Measurements from ENCODE around the gene HMG20B.

The HMG20B gene

DNA sequence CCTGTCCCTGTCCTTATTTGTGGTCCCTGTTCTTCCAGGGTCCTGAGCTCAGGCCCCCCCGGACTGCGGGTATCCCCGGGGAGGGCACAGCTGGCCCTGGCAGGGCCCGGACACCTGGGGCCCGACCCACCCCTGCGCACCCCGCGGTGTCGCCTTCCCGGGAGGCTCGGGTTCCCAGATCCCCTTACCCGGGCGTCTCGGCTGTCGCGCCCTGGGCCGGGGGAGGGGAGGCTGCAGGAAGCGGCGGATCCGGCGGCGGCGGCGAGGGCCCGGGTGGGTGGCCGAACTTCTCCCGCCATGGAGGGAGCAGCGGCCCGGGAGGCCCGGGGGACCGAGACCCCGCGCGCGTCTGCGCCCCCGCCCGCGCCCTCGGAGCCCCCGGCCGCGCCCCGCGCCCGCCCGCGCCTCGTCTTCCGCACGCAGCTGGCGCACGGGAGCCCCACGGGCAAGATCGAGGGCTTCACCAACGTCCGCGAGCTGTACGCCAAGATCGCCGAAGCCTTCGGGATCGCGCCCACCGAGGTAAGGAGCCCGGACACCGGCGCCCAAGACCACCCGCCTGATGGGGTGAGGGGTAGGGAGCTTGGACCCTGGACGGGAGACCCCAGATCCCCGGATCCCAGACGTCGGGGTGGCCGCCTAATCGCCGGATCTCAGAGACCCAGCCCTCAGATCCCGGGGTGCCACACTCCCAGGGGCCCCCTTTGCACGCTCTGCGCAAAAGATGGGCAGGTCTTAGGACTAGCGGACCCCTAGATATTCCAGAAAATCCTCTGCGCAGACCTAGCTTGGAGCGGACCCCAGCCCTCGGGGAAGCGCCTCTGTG lies 12.8 kb downstream of the HMG20B start, which contains the start of gene GIPC3:
Gene GIPC3 (plus strand): TSS at position 178 of the 826 bp plus-strand sequence. CDS start 120 bp downstream, at position 298.
- DNase-seq: peak in 1 of 4 experiments; percentile 55

DNA sequence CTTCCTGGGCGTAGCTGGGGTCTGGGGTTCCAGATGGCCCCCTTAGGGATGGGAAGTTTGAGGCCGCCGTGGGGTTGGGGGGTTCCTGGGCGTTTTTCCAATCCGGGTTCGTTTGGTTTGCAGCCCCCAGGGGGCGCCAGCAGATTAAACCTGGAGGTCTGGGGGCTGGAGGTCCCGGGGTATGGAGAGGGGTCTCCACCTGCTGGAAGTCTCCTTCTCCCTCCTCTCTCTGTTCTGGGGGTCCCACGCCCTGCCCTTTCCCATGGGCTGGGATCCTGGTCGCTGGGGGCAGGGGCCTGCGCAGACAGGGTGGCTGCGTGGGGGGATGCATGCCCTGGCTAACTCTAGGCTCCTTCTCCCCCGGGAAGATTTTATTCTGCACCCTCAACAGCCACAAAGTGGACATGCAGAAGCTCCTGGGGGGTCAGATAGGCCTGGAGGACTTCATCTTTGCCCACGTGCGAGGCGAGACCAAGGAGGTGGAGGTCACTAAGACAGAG lies 13.4 kb downstream of the HMG20B start:
- peak in 2 of 4 experiments; percentile 57 to 60 for DNase-seq

DNA sequence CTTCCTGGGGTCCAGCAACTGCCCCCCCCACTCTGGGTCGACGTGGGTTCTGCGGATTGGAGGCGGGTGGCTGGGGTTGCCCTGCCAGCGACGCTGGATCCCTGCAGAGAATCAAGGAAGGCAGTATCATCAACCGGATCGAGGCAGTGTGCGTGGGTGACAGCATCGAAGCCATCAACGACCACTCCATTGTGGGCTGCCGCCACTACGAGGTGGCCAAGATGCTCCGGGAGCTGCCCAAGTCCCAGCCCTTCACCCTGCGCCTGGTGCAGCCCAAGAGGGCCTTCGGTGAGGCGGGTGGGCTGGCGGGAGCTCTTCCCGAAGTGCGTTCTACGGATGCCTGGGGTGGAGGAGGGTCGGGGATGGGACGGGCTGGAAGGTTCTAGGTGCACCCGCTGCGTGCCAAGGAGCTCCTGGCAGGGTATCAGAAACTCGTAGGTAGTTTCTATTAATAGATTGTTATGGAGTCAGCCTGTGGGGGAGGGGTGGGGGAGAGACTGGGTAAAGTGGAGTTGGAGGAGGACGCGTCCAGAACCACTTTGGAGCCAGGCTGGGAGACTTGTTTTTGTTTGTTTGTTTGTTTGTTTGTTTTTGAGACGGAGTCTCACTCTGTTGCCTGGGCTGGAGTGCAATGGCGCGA lies 14.1 kb downstream of the HMG20B start:
- DNase-seq: no peak

DNA sequence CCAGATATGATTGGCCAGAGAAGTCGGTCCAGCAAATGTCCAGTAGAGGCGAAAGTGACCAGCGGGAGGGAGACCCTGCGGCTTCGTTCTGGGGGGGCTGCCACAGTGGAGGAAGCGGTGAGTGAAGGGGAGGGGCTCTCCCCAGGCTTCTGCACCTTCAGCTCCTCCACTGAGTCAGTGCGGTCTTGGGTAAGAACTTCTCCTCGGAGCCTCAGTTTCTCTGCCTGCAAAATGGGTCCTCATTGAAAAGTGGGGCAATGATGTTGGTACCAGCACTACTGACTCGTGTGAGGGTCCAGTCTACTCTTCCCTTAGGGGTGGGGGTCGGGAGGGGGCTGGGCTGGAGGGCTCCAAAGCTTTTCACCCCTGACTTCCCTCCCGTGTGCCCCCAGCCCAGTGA lies 16.7 kb downstream of the HMG20B start:
- no peak for DNase-seq

DNA sequence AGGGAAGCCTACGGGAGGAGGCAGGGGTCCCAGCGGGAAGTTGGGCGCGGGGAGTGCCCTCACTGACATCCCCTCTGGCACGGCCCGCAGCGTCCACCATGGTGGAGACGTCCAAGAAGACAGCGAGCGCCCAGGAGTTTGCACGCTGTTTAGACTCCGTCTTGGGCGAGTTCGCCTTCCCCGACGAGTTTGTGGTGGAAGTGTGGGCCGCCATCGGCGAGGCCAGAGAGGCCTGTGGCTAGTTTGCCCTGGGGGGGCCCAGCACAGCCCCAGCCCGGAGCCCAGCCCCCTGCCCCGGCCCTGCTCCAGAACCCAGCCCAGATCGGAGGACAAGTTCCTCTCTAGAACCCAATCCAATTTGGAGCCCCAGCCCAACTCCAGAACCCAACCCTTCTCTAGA lies 17.2 kb downstream of the HMG20B start:
- DNase-seq: no peak

DNA sequence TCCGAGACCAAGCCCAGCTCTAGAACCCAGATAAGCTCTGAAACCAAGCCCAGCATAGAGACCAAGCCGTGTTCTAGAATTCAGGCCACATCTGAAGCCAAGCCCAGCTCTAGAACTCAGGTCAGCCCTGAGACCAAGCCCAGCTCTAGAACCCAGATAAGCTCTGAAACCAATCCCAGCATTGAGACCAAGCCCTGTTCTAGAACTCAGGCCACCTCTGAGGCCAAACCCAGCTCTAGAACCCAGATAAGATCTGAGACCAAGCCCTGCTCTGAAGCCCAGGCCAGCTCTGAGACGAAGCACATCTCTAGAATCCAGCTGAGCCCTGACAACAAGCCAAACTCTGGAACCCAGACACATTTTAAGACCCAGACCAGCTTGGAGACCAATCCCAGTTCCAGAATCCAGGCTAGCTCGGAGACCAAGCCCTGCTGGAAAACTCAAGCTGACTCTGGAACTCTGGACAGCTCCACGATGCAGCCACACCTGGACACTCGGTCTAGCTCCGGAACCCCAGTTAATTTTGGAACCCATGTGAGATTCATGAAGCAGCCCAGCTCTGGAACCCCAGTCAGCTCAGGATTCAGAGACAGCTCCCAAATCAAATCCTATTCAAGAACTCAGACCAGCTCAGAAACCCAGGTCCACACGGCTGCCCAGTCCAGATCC lies 18.4 kb downstream of the HMG20B start:
- no peak for DNase-seq

DNA sequence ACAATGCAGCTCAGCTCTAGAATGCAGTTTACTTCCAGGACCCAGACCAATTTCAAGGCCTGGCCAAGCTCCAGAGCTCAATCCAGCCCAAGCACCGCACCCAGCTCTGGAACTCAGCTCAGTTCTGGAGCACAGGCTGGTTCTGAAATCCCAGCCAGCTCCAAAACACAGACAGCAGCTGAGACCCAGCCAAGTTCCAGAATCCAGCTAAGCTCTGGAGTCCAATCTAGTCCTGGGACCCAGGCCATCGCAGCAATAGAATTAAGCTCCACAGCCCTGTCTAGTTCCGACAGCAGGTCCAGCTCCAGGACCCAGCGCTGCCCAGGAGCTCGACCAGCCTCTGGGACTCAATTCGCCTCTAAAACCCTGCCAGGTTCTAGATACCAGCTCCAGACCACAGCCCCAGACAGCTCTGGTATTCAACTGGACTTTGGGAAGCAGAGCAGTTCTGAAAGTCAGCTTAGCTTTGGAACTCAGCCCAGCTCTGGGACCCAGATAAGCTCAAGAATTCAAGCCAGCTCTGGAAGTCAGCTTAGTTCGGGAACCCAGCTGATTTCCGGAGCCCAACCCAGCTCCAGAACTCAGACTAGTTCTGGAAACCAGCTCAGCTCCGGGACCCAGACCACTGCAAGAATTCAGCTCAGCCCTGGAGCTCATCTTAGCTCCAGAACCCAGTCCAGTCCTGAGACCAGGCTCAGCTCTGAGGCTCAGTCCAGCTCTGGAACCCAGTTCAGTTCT lies 19.3 kb downstream of the HMG20B start:
- peak in 1 of 4 experiments; percentile 2 for DNase-seq

DNA sequence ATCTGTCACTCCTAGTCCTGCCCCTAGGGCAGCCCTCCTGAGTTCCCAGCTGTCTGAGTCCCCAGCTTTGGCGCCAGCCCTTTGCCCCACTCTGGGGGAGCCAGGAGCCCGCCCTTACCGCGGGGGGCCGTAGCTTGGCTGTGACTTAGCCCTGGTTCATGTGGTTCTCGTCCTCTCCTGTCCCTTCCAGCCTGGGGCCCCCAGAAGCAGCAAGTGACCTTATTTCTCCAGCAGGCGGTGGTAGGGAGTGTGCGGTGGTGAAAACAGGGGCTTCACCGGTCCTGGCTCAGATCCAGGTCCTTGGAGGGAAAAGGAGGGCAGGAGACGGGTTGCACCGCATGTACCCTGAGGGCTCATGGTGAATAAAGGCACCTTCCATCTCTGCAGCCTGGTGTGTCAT lies 20.4 kb downstream of the HMG20B start:
- DNase-seq: peak in 1 of 4 experiments; percentile 5

DNA sequence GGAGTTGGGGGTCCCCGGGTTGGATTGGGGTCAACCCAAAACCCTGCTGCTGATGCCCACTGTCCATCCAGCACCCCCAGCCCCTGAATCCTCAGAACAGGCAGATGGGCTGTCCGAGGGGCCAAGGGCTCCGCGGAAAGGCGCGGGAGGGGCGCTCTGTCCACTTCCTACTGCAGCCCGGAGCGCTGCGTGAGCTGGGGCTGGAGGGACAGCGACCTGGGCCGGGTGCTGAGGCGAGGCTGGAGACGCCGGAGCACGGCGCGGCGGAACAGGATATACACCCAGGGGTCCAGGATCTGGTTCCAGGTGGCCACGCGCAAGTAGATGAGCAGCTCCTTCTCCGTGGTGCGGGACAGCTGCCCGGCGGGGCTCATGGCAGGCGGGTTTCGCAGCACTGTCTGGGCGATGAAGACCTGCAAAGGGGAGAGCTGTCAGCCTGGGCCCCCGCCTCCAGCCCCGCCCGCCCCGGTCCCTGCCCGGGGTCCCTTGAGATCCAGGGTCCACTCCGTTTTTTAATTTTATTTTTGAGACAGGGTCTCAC lies 22.8 kb downstream of the HMG20B start:
- DNase-seq: no peak

DNA sequence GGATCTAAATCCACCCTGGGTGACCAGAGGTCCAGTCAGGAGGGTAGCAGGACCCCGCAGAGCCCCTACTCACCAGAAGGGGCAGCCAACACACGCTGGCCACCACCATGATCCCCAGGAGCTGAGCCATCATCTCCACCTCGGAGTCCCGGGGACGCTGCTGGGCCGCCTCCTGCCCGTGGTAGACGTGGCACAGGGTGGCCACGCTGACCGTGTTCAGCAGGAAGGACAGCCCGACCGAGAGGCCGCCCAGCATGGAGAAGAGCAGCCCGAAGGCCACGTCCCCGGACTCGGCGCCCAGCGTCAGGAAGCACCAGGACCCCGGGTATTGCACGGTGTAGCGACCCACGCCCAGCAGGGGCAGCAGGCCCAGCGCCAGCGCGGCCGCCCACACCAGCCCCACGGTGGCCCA lies 27.0 kb downstream of the HMG20B start:
- DNase-seq: no peak

DNA sequence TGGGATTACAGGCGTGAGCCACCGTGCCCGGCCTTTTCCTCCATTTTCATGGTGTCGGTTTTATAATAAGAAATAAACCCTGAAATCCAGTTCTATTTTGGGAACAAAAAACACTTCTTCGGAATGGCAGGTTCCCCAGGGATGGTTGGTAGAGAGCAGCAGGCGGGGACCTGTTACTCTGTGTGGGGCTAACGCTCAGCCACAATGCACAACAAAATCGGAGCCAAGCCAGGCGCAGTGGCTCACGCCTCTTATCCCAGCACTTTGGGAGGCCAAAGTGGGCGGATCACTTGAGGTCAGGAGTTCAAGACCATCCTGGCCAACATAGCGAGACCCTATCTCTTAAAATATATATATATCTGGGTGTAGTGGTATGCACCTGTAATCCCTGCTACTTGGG lies 28.3 kb downstream of the HMG20B start:
- DNase-seq: no peak

DNA sequence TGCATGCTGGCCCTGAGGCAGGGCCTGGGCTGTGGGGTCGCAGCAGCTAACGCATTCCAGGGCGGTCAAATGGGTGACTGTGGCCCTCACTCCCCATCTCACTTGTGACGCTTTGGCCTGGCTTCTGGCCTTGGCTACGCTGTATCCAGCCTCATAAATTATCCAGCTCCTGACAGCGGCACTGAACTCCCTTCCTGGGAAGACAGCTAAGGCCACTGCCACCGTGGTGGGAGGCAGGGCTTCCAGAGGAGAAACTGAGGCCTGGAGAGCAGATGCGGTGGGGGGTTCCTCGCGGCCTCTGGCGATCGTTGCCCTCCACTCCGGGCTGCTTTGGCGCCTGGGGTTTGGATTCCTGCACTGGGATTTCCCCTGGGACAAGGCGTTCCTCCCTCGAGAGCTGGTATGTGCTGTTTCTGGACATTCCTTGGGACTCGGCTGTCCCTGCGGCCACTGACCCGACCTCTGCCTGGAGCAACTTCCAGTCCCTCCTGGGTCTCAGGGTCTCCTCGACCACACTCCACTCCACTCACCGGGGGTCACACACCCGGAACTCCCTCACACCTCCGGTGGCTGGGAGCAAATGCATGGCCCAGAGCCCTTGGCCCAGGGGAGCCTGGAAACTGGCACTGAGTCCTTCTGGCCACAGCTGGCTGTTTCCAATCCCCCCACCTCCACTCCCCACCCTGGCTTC lies 30.5 kb downstream of the HMG20B start:
- peak in 1 of 4 experiments; percentile 1 for DNase-seq

DNA sequence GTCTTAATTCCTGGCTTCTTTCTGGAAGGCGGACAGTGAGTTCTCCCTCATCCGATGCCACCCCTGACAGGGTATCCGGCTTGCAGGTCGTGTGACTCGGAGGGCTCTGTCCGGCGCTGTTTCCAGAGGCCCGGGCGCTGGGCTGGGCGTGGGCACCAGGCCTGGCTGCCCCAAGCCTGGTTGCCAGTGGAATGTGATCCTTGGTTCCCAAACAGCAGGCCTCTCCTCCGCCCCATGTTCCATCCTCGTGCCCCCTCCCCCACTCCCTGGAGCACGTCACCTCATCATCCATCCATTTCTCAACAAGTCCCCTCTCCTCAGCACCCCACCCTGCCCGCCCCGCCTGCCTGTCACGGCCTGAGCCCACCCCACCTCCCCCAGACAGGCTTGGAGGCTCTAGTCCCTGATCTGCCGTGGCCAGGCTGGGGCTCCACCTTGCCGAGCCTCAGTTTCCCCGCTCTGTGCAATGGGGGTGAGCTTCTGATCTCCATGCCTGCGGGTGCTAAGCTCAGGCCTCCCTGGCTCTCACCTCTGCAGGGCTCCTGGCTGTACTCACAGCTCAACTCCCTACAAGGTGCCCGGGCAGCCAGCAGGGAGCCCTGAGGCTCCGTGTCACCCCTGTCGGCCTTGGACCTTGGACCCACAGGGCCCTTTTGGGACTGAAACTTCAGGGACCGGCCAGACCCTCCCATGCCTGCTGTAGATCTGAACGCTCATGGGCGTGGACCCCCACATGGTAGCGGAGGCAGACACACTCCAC lies 31.7 kb downstream of the HMG20B start:
- no peak for DNase-seq

DNA sequence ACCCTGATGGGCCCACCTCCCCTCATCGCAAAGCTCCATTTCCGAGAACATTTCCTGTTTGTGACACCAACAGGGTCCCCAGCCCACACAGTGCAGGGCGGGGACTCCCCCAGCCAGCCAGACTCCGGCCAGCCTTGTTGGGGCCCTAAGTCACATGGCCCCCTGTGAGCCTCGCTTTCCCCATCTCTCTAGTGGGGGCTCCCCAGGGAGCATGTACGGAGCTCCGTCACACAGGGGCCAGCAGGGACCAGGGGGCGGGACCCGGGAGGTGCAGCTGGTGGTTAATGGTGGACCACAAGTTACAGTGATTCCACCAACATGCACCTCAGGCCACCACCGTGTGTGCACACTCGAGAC lies 32.2 kb downstream of the HMG20B start:
- peak in 1 of 4 experiments; percentile 20 for DNase-seq

DNA sequence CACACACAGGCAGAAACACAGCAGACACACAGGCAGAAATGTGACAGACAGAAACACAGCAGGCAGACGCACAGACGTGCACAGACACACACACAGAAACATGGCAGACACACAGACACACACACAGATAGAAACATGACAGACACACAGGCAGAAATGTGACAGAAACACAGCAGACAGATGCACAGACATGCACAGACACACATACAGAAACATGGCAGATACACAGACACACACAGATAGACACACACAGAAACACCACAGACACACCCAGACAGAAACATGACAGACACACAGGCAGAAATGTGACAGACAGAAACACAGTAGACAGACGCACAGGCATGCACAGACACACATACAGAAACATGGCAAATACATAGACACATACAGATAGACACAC lies 32.6 kb downstream of the HMG20B start:
- no peak for DNase-seq

DNA sequence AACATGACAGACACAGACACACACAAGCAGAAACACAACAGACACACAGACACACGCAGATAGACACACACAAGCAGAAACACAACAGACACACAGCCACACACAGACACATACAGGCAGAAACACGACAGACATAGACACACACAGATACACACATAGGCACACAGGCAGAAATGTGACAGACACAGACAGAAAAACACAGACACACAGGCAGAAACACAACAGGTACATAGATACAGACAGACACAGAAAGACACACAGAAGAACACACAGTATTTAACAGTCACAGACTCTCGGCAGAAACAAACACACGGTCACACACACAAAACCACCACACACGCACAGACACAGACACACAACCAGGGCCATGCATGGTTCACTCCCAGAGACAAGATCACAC lies 33.0 kb downstream of the HMG20B start:
- DNase-seq: no peak

DNA sequence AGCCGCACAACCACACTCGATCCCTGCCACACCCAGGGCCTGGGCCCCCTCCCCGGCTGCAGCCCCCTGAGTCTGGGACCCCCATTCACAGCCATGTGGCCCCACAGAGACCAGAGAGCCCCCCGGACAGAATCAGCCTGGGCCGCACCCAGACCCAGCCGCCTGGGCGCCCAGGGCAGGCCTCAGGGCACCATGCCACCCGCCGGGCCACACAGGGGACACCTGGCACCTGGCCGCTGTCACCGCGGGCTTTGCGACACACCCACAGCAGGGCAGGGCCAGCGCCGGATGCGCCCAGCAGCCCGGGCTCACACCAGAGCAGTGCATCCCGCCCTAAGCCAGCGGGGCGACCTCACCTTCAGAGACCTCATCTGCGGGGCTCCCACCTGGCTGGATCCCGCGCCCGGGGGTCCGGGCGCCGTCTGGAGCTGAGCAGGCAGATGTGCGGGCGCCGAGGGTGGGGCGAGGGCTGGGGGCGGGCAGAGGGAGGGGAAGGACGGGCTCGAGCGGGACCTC lies 33.5 kb downstream of the HMG20B start:
- no peak for DNase-seq

DNA sequence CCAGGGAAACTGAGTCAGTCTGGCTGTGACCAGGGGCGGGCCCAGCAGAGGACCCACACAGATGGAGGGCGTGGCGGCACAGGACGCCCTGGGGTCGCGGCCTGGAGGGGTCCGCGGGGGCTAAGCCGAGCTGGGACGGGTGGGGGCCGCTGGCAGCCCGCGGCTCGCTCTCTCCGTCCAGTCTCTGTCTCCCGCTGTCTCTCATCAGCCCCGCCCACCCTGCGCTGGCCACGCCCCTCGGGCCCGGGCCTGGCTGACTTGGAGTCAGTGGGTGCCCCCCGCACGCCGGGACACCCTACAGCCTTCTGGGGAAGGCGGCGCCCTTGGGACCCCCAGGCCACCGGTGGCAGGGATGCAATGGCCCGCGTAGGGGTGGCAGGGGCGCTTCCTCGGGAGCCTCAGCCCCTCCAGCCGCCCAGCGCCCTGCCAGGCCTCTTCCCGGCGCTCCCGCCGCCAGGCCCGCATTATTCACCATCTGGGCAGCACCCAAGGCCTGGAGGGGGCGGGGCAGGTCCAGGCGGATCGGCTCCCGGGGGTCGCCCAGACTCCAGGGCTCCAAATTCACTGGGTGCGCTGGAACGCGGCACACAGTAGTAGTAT lies 34.0 kb downstream of the HMG20B start, which contains the start of gene TBXA2R:
Gene TBXA2R (minus strand): TSS at position 186 of the 600 bp plus-strand sequence. CDS start 6,241 bp downstream, outside the sequence.
- peak; percentile 44 to 73 (median 54) for DNase-seq

DNA sequence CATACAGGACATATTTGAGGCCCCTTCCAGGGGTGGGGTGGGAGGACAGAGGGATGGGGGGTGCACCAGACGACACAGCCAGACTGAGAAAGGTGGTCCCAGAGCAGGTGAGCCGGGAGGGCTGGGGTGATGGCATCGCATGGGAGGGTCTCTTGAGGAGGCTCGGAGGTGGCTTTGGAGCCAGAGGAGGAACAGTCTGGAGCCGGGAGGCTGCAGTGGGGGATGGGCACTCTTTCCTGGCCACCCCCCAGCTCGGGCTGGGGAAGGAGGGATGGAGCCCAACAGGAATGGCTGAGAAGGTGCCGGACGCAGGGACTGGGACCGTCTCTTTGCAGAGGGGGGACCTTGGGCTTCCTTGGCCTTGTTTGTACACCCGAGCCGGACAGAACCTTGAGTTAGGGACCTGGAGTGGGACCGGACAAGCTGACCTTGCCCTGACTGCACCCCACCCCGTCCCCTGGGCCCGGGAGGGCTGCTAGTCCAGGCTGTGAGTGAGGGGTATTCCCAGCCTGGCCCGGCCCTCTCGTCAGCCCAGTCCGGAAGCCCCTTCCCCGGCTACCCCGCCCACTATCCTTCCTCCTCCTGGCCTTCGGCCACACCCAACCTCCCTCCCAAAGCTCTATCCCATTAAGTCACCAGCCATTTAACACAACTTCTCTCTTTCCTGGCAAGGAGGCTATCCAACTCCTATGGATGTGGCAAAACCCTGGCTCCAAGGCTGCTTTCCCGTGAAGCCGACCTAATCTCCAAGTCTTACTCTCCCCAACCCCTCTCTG lies 34.7 kb downstream of the HMG20B start:
- peak in 3 of 4 experiments; percentile 39 to 51 (median 47) for DNase-seq
